AG09319 (cell line): ENCODE measurements around the gene DLGAP4.

Experiments
- DNase-seq: peaks from one replicate; pipeline ENCODE4 v3.0.0-alpha.2; 2010; ENCODE audit warnings: low read depth; ENCODE audit errors: extremely low read depth
- CTCF ChIP-seq: IDR thresholded peaks from 2 replicates; pipeline ENCODE4 v1.5.1; 2011; ENCODE audit warnings: low read depth, mild to moderate bottlenecking, inconsistent platforms, low read length, moderate library complexity

DLGAP4 gene

GRCh38 chr20:36455972-36456625, 150.0 kb downstream of the DLGAP4 start:
- DNase-seq, result no peak
- no peak for TF ChIP-seq CTCF

DNA sequence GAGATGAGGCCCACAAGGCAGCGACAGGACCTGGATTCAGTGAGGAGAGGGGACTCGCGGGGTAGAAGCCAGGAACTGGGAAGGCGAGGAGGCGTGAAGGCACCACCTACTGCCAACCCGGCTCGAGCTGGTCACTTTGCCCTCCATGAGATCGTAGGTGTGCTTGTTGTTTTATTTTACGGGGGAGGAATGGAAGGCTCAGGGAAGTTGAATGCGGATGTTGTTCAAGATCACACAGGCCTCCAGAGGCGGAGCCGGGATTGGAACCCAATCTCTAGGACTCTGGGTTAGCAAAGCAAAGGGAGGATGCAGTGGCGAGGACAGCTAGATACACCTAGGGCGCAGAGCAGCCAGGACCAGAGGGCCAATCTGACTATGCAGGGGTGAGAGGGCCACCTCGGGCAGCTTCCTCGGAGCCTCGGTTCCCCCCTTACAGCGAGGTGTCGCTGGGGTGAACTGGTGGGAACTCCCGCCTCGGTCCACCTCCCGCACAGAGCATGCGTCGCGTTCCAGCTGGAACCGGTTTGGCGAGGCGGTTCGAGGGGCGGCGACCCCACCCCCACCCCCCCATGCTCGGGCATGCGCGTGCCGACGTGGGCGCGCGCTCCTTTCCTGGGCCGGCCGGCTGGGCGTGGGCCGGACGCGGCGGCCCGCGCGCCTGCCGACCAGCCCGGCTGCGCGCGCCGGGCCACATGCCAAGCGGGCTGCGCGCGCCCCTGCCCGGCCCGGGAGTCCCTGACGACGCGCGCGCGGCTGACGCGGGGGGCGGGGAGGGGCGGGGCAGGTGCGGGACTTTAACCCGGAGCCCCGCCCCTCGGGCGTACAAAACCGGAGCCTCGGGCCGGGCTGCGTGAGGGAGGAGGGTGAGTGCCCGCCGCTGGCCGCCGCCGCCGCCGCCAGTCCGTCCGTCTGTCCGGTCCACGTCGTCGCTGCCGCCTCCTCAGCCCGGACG, 154.8 kb downstream of the DLGAP4 start:
- no peak for TF ChIP-seq CTCF
- DNase-seq, result peak; percentile 84

DNA sequence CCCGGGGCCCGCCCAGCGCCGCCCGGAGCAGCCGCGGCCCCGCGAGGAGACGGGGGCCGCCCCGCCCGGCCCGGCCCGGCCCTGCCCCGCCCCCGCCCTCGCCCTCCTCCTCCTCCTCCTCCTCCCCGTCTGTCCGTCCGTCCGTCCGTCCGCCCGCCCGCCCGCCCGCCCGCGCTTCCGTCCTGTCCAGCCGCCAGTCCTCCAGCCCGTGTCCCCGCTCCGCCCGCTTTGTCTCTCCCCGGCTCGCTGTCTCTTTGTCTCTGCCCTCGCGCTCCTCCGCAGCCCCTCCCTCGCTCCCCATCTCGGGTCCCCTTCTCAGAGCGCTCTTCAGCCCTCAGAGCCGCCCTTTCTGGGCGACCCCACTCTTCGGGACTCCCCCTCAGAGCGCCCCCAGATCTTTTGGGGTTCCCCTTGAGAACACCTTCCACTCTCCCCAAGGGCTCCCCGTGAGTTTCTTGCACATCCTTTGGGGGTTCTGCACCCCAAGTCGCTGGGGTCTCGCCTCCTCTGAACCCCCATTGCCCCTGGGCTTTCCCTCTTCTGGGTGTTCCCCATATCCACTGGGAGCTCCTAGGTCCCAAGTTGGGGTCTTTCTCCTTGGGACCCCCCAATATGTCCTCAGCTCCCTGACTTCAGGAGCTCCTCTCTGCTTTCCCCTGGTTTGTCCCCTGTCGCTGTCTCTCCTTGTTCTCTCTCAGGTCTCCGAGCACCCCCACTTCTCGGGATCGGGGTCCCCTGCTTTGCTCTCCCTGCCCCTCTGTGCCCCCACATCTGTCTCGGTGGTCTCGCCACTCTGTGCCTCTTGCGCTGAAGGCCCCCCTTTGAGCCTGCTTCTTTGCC, 155.7 kb downstream of the DLGAP4 start:
- TF ChIP-seq CTCF, result no peak
- no peak for DNase-seq

DNA sequence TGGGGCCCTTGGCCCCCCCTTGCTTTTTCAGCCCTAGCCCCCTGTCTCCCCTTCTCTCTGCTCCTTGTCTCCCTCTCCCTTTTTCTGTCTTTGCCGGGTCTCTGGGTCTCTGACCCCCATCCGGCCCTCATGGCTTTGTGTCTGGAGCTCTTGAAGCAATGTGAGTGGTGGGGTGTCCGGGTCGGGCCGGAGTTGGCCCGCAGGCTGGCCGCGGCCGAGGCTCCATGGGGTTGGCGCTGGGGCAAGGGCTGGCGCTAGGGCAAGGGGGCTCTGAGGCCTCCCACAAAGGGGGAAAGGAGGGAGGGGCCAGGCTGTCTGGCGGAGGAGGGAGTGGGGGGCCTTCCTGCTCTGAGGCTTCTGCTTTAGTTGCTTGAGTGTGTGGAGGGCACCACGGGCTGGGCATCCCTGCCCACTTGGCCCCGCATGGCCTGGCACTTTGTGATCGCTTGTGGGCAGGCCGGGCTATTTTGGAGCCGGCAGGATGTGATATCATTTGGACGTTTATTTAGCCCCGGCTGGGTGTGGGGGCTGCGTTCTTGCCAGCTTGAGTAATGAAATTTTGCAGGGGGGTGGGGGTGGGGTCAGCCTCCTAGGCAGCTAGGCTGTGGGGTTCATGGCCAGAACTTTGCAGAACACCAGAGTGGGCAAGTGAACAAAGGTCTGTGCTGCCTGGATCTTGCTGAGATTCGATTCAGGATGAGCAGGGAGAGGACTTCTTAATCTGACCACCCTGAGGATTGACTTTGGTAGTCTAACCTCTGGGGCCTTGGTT, 156.5 kb downstream of the DLGAP4 start:
- no peak for TF ChIP-seq CTCF
- DNase-seq, result no peak

GRCh38 chr20:36463212-36464061, 157.3 kb downstream of the DLGAP4 start:
- no peak for TF ChIP-seq CTCF
- no peak for DNase-seq
